GM12878 (cell line): ENCODE measurements around the gene CCDC12. TPM values are rescaled to one million over a fixed set of nuclear protein-coding genes. Genes with fewer than 3 reads are reported as not detected.
A peak's percentile ranks its signal among the peaks of the same experiment; 100 is the strongest.

Experiments
- ATAC-seq: fragments of 200-7000 bp; cut with Tn5 transposase; 3 replicates; pipeline ENCODE4 v1.9.1; 2020; ENCODE audit warnings: mild to moderate bottlenecking, moderate library complexity
- BruUV-seq: library from RNA; stranded (reverse); fragments of 400-500 nt; replicated peaks from 2 replicates; lab custom pipeline; 2021; lab: Mats Ljungman, UMichigan
- CTCF ChIA-PET: fragments of 300-600 bp; sonication (Branson Sonifier 250); formaldehyde crosslinking; extraction: SDS; loops from one replicate; lab custom pipeline; 2021; ENCODE audit warnings: inconsistent platforms; lab: Yijun Ruan, JAX
- POLR2A ChIA-PET: fragments of 350-600 bp; formaldehyde crosslinking; extraction: SDS; loops from one replicate; lab custom pipeline; 2021; ENCODE audit warnings: inconsistent platforms; lab: Charles Lee
- RAD21 ChIA-PET: fragments of 300-600 bp; sonication (Branson Sonifier 250); formaldehyde crosslinking; loops from one replicate; lab custom pipeline; 2023; ENCODE audit warnings: antibody characterized with exemption; ENCODE audit not compliant: unreplicated experiment; lab: Charles Lee
- SMC1A ChIA-PET: fragments of 300-600 bp; sonication (Branson Sonifier 250); formaldehyde crosslinking; loops from one replicate; lab custom pipeline; 2023; ENCODE audit not compliant: unreplicated experiment, uncharacterized antibody; lab: Charles Lee
- DNase-seq: peaks from one replicate; pipeline ENCODE4 v3.0.0-alpha.2; 2011; ENCODE audit warnings: low read depth, low spot score
- FAIRE-seq: peaks from 3 replicates; lab custom pipeline; 2011; peaks lifted over from hg19 to GRCh38; lab: Jason Lieb, UNC
- H2AFZ ChIP-seq: 2 replicates; pipeline ENCODE4 v1.6.0; 2011; ENCODE audit warnings: low read depth, low read length, control low read depth; ENCODE audit not compliant: control insufficient read depth
- H3K27ac ChIP-seq: 2 replicates; pipeline ENCODE4 v1.5.1; 2011; ENCODE audit warnings: control low read depth; ENCODE audit not compliant: control insufficient read depth, insufficient read depth
- H3K27me3 ChIP-seq, 2 experiments: replicated peaks in 1 of 2; 2 replicates each; pipeline versions ENCODE4 v1.6.0 to v1.6.1; 2011; ENCODE audit warnings: low read length in 1 of 2; ENCODE audit not compliant: control insufficient read depth in 2 of 2, insufficient read depth in 2 of 2
- H3K36me3 ChIP-seq, 2 experiments: 2 replicates each; pipeline ENCODE4 v1.5.1; 2011; ENCODE audit warnings: low read length in 1 of 2; ENCODE audit not compliant: control insufficient read depth in 2 of 2, insufficient read depth in 2 of 2
- H3K4me1 ChIP-seq: 2 replicates; pipeline ENCODE4 v1.6.1; 2011; ENCODE audit warnings: mild to moderate bottlenecking, low read length, moderate library complexity, mixed read lengths; ENCODE audit not compliant: control insufficient read depth, insufficient read depth
- H3K4me2 ChIP-seq: 2 replicates; pipeline ENCODE4 v1.6.0; 2011; ENCODE audit warnings: control low read depth; ENCODE audit not compliant: control insufficient read depth, insufficient read depth
- H3K4me3 ChIP-seq: fragments of 200-600 bp; sonication (generic); 2 replicates; pipeline ENCODE4 v1.5.1; 2016
- H3K79me2 ChIP-seq: 2 replicates; pipeline ENCODE4 v1.6.0; 2011; ENCODE audit warnings: low read length; ENCODE audit not compliant: control insufficient read depth, insufficient read depth
- H3K9ac ChIP-seq: 2 replicates; pipeline ENCODE4 v1.8.0; 2011; ENCODE audit warnings: low read length, control low read depth, mixed read lengths; ENCODE audit not compliant: control insufficient read depth, insufficient read depth
- H3K9me3 ChIP-seq: replicated peaks from 3 replicates; pipeline ENCODE4 v1.5.1; 2011; ENCODE audit warnings: mild to moderate bottlenecking, low read length; ENCODE audit not compliant: control insufficient read depth, insufficient read depth
- H4K20me1 ChIP-seq: 2 replicates; pipeline ENCODE4 v1.6.0; 2011; ENCODE audit not compliant: control insufficient read depth, insufficient read depth
- CBX3 ChIP-seq: fragments of 200-600 bp; sonication (generic); IDR thresholded peaks from 2 replicates; pipeline ENCODE4 v1.6.1; 2016; ENCODE audit warnings: low read depth, borderline replicate concordance
- IKZF2 ChIP-seq, 2 experiments: fragments of 450-650 bp; IDR thresholded peaks; 2 replicates each; pipeline ENCODE4 v1.6.1; 2017; ENCODE audit warnings: mild to moderate bottlenecking in 2 of 2, moderate library complexity in 2 of 2
- JUND ChIP-seq: IDR thresholded peaks from 2 replicates; pipeline ENCODE4 v1.6.1; 2012; ENCODE audit warnings: low read depth, mild to moderate bottlenecking, low read length, improper control_type of control experiment, moderate library complexity
- KDM1A ChIP-seq: fragments of 200-600 bp; sonication (generic); IDR thresholded peaks from 2 replicates; pipeline ENCODE4 v1.6.1; 2016; ENCODE audit warnings: borderline replicate concordance
- LARP7 ChIP-seq: fragments of 450-650 bp; IDR thresholded peaks from 2 replicates; pipeline ENCODE4 v1.6.1; 2017; ENCODE audit warnings: mild to moderate bottlenecking
- MLLT1 ChIP-seq: fragments of 450-650 bp; IDR thresholded peaks from 2 replicates; pipeline ENCODE4 v1.6.1; 2016; ENCODE audit warnings: mild to moderate bottlenecking
- NFXL1 ChIP-seq: fragments of 450-650 bp; IDR thresholded peaks from 2 replicates; pipeline ENCODE4 v1.6.1; 2017; ENCODE audit warnings: antibody characterized with exemption, mild to moderate bottlenecking, borderline replicate concordance
- NFYB ChIP-seq: IDR thresholded peaks from 2 replicates; pipeline ENCODE4 v1.6.1; 2011; ENCODE audit warnings: low read depth, mild to moderate bottlenecking, low read length, improper control_type of control experiment, moderate library complexity; ENCODE audit not compliant: insufficient read depth
- PKNOX1 ChIP-seq: fragments of 450-650 bp; IDR thresholded peaks from 2 replicates; pipeline ENCODE4 v1.6.1; 2016; ENCODE audit warnings: mild to moderate bottlenecking
- RFX5 ChIP-seq: IDR thresholded peaks from 2 replicates; pipeline ENCODE4 v1.6.1; 2011; ENCODE audit warnings: low read depth, low read length, improper control_type of control experiment
- RUNX3 ChIP-seq: IDR thresholded peaks from 2 replicates; pipeline ENCODE4 v1.6.1; 2012; ENCODE audit warnings: low read length, inconsistent platforms
- ZSCAN29 ChIP-seq: fragments of 450-650 bp; IDR thresholded peaks from 2 replicates; pipeline ENCODE4 v1.6.1; 2017; ENCODE audit warnings: mild to moderate bottlenecking, moderate library complexity
- WGBS: methylation state at CpG from one replicate; pipeline ENCODE4 v1.1.6; 2016; ENCODE audit warnings: low lambda C conversion rate; ENCODE audit not compliant: insufficient replicate concordance, insufficient coverage; ENCODE audit errors: missing lambda C conversion rate; 5-methylcytosine and 5-hydroxymethylcytosine counted together
- in situ Hi-C: fragments of 300-500 bp; cut with MboI; formaldehyde crosslinking; loops from 9 replicates; pipeline ENCODE4 v1.14.3; 2018; ENCODE audit warnings: mixed read lengths
- intact Hi-C: fragments of 100-400 bp; cut with micrococcal nuclease; formaldehyde crosslinking; loops from one replicate; pipeline ENCODE4 v1.14.2; 2022; ENCODE audit not compliant: unreplicated experiment
- polyA plus RNA-seq, 11 experiments: library from polyadenylated mRNA; depleted of rRNA in 4 of 11; unstranded in 6 of 11; stranded (reverse) in 5 of 11; fragments of >200 nt; fragmentation: Nextera tagmentation in 4 of 11; fragmentation: Illumina TruSeq in 1 of 11; extraction: Ambion mirVana in 4 of 11; extraction: Trizol in 1 of 11; gene quantifications; 1 replicate in 1 of 11; 2 replicates in 10 of 11; pipeline versions ENCODE4 v1.2.1 to v1.2.3, GENCODE V29; 2011 to 2016; ENCODE audit warnings: inconsistent platforms in 2 of 11, missing spikeins in 2 of 11, low read depth in 1 of 11
- total RNA-seq, 4 experiments: library from RNA; depleted of rRNA in 3 of 4; stranded (reverse); fragments of >200 nt in 3 of 4; fragmentation: Illumina TruSeq in 1 of 4; extraction: Trizol in 1 of 4; gene quantifications; 2 replicates each; pipeline versions ENCODE4 v1.2.1 to v1.2.3, GENCODE V29; 2013 to 2021

Gene CCDC12
- total and polyA plus RNA-seq, 10 of the 15 experiments (the other 5 are each of a cell fraction or from before 2014, with no cell fraction given), result 9.2 to 91.4 (median 61.3) TPM

GRCh38 chr3:47017504-47018268 is 41.1 kb upstream of the CCDC12 start:
- no peaks in the 10 kb centered on the region for H3K9me3 ChIP-seq
- in situ Hi-C loops, result no loop called here
- no peak for FAIRE-seq
- intact Hi-C loops, result loop anchor here (10.0 kb wide), 1 partner anchor 313 kb away; the partner anchor contains the start of gene TMIE
- no peak overlapping the region for H3K4me2 ChIP-seq
- WGBS, result 36% methylated on average over 6 of the region's 6 CpGs
- ChIA-PET CTCF (interaction anchor here (0.6 to 1.5 kb wide), 6 partner anchors 24 to 1332 kb away, joined by 3 to 4 read pairs (median 4); no protein-coding TSS in a partner anchor), SMC1A (interaction anchor here (0.6 to 8.8 kb wide), 6 partner anchors 14 to 332 kb away, joined by 3 to 83 read pairs (median 4); no protein-coding TSS in a partner anchor), RAD21 (no interaction called here), POLR2A (interaction anchor here (0.6 to 1.3 kb wide), 3 partner anchors 44 to 329 kb away, joined by 3 to 4 read pairs (median 3); no protein-coding TSS in a partner anchor)
- H2AFZ ChIP-seq, result no peak overlapping the region
- H3K9ac ChIP-seq, result no peak overlapping the region
- no peak for DNase-seq
- no peaks in the 10 kb centered on the region for H3K79me2 ChIP-seq
- TF ChIP-seq NFYB (0 out of 2 replicates have a peak, but pooled peaks have one; percentile 3), NFXL1 (no peak)
- H3K4me3 ChIP-seq, result no peak overlapping the region
- H3K27ac ChIP-seq, result no peak overlapping the region
- H4K20me1 ChIP-seq, result no peaks in the 10 kb centered on the region; the same call in 1 of the 2 replicates
- no peaks in the 10 kb centered on the region for H3K27me3 ChIP-seq
- ATAC-seq, result no peak
- BruUV-seq, result no TSS peak
- H3K4me1 ChIP-seq, result peaks cover 14% of the 10 kb centered on the region
- H3K36me3 ChIP-seq, result peaks cover 19% of the 10 kb centered on the region in 2 experiments

- Histone ChIP-seq H2AFZ (no peak overlapping the region), H4K20me1 (no peaks in the 10 kb centered on the region; the same call in 1 of the 2 replicates), H3K27ac (peak overlapping the region; percentile 40; the same call in 1 of the 2 replicates), H3K4me3 (no peak overlapping the region), H3K4me2 (no peak overlapping the region), H3K9me3 (no peaks in the 10 kb centered on the region), H3K27me3 (no peaks in the 10 kb centered on the region), H3K4me1 (peaks cover 14% of the 10 kb centered on the region), H3K9ac (no peak overlapping the region), H3K36me3 (peaks cover 17 to 19% of the 10 kb centered on the region in 2 experiments), H3K79me2 (no peaks in the 10 kb centered on the region)
- intact Hi-C loops (loop anchor here (10.0 kb wide), 1 partner anchor 312 kb away; the partner anchor contains the start of gene TMIE), in situ Hi-C loops (no loop called here)
- POLR2A ChIA-PET, result interaction anchor here (0.6 to 1.3 kb wide), 3 partner anchors 43 to 330 kb away, joined by 3 to 4 read pairs (median 3); no protein-coding TSS in a partner anchor
- DNase-seq (peak; percentile 40), ATAC-seq (peak; percentile 48), FAIRE-seq (no peak)
- SMC1A ChIA-PET, result interaction anchor here (0.8 to 8.8 kb wide), 4 partner anchors 15 to 333 kb away, joined by 3 to 83 read pairs (median 4); no protein-coding TSS in a partner anchor
- 0% methylated on average over 1 of the region's 1 CpG for WGBS
- BruUV-seq, result no TSS peak
- RAD21 ChIA-PET, result interaction anchor here (0.6 kb wide), 1 partner anchor 209 kb away, joined by 4 read pairs; no protein-coding TSS in a partner anchor
- CTCF ChIA-PET, result interaction anchor here (0.9 to 1.5 kb wide), 5 partner anchors 23 to 307 kb away, joined by 3 to 4 read pairs (median 4); no protein-coding TSS in a partner anchor
- TF ChIP-seq CBX3, result no peak
- peak in 1 of 2 experiments; percentile 36; a peak in 1 of 4 replicates for TF ChIP-seq IKZF2 (IDR thresholded peaks at IDR 0.05)
- TF ChIP-seq NFYB, result 0 out of 2 replicates have a peak, but pooled peaks have one; percentile 12
- peak; percentile 50; the same call in 1 of the 2 replicates for TF ChIP-seq PKNOX1
- TF ChIP-seq ZSCAN29, result no peak
- no peak for TF ChIP-seq LARP7
- no peak for TF ChIP-seq KDM1A
- TF ChIP-seq MLLT1, result no peak
- TF ChIP-seq JUND, result no peak
- no peak for TF ChIP-seq RFX5
- peak; percentile 23; the same call in 1 of the 2 replicates for TF ChIP-seq RUNX3
These were observed 40.4 kb upstream of the CCDC12 start for GRCh38 chr3:47016934-47017435.
